ENCODE measurements around the gene CCDC57. TPM values are rescaled to one million over a fixed set of nuclear protein-coding genes. Genes with fewer than 3 reads are reported as not detected.
"Not testable (repeated sequence)": the region's sequence is repeated elsewhere in the genome, so short reads cannot be mapped to it uniquely, and the experiment has no call there.

Gene CCDC57
- total RNA-seq, 1 experiment from 2014 or later = 8.4 TPM

GRCh38 chr17:82215972-82216300 is 3.3 kb upstream of the CCDC57 start:
- DNase-seq (ENCODE audit: low read depth) = no peak
- in situ Hi-C loops (cut with HindIII; ENCODE audit: low pct_unique_long_range_greater_than_20kb, low sequenced_read_pairs) = no loop called here

DNA sequence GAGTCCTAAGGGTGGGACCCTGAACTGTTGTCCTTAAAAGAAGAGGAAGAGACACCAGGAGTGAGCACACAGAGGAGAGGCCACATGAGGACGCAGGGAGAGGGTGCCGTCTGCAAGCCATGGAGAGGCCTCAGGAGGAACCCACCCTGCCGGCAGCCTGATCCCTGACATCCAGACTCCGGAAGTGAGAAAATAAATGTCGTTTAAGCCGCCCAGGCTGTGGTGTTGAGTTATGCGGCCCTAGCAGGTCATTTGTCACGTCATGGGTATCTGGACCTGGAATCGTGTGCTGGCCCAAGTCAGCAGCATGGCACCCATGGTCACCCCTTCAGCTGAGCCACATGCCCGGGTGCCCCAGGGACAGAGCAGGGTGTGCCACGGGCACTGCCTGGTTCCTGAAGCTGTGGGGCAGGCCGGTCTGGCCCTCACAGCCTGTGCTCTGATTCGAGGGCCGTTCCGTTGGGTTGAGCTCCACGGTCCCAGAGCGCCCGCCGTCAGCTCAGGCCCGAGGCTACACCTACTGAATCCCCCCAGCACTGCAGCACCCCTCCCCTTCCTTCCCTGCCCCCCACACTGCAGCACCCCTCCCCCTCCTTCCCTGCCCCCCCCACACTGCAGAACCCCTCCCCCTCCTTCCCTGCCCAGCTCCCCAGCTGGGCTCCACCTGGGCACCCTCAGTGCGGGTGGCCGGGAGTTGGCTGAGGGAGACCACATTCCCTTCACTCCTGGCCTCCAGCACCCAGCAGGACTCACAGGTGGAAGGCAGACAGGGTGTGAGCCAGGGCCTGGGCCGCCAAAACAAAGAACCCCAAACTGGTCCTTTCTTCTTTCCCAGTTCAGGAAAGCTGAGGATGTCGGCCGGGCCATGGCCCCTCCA is 2.7 kb upstream of the CCDC57 start:
- in situ Hi-C loops (cut with HindIII; ENCODE audit: low pct_unique_long_range_greater_than_20kb, low sequenced_read_pairs) = no loop called here
- peak; percentile 17 for DNase-seq (ENCODE audit: low read depth)

GRCh38 chr17:82214012-82214628 is 1.5 kb upstream of the CCDC57 start:
- no peak for DNase-seq (ENCODE audit: low read depth)

GRCh38 chr17:82213251-82214011 is 789 bp upstream of the CCDC57 start:
- DNase-seq (ENCODE audit: low read depth) = peak; percentile 63

More at GRCh38 chr17:82214012-82214628, 1.5 kb upstream of the CCDC57 start:
- in situ Hi-C loops (cut with HindIII; ENCODE audit: low pct_unique_long_range_greater_than_20kb, low sequenced_read_pairs) = no loop called here

GRCh38 chr17:82210655-82211054 is 2.0 kb downstream of the CCDC57 start:
- DNase-seq (ENCODE audit: low read depth); in situ Hi-C loops (cut with HindIII; ENCODE audit: low pct_unique_long_range_greater_than_20kb, low sequenced_read_pairs): not testable (repeated sequence)

More at GRCh38 chr17:82213251-82214011, 789 bp upstream of the CCDC57 start:
- in situ Hi-C loops (cut with HindIII; ENCODE audit: low pct_unique_long_range_greater_than_20kb, low sequenced_read_pairs) = no loop called here

DNA sequence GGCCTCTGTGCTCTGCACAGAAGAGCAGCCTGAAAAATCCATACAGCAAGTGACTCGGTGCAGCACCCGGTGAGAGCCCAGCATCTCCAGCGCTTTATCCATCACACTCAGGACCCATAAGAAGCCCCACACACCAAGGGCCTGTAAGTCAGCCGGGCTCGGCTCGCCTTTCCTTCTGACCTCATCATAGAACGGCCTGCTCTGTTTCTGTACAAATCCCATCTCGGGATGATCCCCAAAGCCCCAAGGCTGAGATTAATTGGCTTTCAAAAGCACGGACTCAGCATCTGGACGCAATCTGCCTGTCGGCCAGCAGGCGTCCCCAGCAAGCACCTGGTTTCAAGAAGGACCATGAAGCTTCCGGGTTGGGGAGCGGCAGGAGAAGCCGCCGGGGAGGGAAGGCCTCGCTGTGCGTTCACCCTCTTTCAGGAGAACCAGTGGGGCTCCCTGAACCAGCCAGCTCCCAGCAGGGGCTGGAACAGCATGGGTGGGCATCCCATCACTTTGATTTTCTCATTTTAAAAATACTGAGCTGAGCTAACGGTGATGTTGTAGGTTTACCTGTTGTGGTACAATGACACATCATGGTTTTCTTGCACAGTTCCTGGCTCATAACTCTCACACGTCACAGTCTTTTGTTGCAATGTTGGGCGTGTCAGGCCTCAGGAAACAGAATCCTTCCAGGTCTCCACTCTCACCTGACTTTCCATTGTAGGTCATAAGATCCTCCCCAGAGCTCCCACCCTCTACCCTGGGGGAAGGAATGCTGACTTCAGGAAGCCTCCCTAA is 6.7 kb downstream of the CCDC57 start:
- peak; percentile 89 for DNase-seq (ENCODE audit: low read depth)
- in situ Hi-C loops (cut with HindIII; ENCODE audit: low pct_unique_long_range_greater_than_20kb, low sequenced_read_pairs) = loop anchor here (10.0 kb wide), 1 partner anchor 71 kb away; no protein-coding TSS in a partner anchor

DNA sequence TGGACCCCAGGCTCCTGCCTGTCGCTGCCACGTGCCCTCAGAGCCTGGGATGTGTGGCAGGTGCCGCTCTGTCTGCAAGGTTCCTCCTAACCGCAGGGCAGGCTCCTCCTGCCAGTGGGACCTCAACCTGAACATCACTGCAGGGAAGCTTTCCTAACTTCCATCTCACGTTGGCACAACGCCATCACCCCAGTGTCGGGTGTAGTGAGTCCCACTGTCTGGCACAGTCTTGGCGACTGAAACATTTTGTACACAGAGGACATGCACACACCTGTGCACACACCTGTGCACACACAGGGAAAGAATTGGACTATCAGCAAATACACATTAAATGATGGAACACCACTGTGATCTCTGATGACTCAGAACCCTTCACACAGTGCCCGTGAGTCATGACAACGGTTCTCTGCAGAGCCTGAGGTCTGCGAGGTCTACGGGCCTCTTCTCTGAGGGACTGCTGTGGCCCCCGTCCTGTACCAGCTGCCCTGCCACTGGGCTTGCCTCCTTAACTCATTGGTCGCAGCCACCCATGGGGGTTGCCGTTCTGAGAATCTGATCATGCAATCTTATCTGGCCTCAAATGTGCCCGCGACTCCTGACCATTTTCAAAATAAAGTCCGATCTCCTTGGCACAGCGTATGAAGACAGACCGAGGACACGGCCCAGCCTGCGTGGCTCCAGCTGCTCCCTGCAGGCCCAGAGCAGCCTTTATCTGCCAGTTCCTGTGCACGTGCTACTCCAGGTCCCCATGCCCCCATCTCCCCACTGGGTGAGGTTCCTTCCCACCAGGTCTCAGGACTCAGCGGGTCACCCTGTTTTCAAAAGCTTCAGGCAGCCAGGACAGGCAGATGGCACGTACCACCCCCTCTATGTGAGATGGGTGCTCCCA is 7.6 kb downstream of the CCDC57 start:
- peak; percentile 65 for DNase-seq (ENCODE audit: low read depth)
- in situ Hi-C loops (cut with HindIII; ENCODE audit: low pct_unique_long_range_greater_than_20kb, low sequenced_read_pairs) = loop anchor here (10.0 kb wide), 1 partner anchor 70 kb away; no protein-coding TSS in a partner anchor

DNA sequence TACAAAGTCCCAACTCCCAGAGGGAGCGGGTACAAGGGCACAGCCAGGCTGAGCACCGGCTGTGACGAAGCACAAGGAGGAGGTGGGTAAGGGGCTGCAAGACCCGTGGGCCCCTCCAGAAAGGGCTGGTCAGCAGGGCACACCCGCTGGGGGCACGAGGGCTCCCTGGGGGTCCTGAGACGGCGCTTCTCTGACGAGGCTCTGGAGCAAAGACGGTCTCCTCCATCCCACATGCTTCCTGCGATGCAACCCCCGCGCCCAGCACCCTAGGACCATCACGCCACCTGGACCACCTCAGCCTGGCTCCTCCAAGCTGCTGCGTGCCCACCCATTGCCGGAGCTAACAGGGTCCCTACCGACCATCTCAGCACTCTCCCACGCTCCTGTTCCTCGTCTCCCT is 8.7 kb downstream of the CCDC57 start:
- in situ Hi-C loops (cut with HindIII; ENCODE audit: low pct_unique_long_range_greater_than_20kb, low sequenced_read_pairs) = loop anchor here (10.0 kb wide), 1 partner anchor 69 kb away; no protein-coding TSS in a partner anchor
- DNase-seq (ENCODE audit: low read depth) = no peak

DNA sequence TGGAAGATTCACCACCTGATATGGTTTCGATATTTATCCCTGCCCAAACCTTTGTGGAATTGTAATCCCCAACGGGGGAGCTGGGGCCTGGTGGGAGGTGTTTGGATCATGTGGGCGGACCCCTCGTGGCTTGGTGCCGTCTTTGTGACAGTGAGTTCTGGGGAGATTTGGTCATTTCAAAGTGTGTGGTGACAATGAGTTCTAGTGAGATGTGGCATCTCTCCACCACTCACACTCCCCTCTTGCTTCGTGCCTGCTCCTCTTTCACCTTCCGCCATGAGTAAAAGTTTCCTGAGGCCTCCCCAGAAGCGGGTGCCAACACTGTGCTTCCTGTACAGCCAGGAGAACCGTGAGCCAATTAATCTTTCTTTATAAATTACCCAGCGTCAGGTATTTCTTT is 9.7 kb downstream of the CCDC57 start:
- no peak for DNase-seq (ENCODE audit: low read depth)
- in situ Hi-C loops (cut with HindIII; ENCODE audit: low pct_unique_long_range_greater_than_20kb, low sequenced_read_pairs) = loop anchor here (10.0 kb wide), 1 partner anchor 68 kb away; no protein-coding TSS in a partner anchor

DNA sequence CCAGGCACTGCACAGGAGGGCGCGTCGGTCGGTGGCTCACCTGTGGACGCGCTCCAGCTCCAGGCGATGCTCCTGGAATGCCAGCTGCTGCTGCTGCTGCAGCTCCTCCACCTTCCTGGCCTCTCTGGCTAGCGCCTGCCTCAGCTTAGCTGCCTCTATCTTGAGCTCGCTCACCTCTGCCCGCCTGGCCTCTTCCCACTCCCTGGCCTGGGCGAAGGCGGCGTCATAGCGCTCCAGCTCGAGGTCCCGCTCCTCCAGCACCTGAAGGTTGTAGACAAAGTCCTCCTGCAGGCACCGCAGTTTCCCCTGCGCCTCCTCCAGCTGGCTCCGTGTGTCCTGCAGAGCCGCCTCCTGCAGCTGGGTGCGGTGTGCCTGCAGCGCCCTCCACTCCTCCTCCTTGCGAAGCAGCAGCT is 11.1 kb downstream of the CCDC57 start:
- in situ Hi-C loops (cut with HindIII; ENCODE audit: low pct_unique_long_range_greater_than_20kb, low sequenced_read_pairs) = loop anchor here (10.0 kb wide), 1 partner anchor 67 kb away; no protein-coding TSS in a partner anchor
- DNase-seq (ENCODE audit: low read depth) = no peak

- no peak for DNase-seq (ENCODE audit: low read depth)
- in situ Hi-C loops (cut with HindIII; ENCODE audit: low pct_unique_long_range_greater_than_20kb, low sequenced_read_pairs) = loop anchor here (10.0 kb wide), 1 partner anchor 66 kb away; no protein-coding TSS in a partner anchor
Observed at GRCh38 chr17:82200743-82201497, 11.7 kb downstream of the CCDC57 start.

GRCh38 chr17:82200135-82200534 is 12.5 kb downstream of the CCDC57 start:
- no peak for DNase-seq (ENCODE audit: low read depth)
- in situ Hi-C loops (cut with HindIII; ENCODE audit: low pct_unique_long_range_greater_than_20kb, low sequenced_read_pairs) = loop anchor here (10.0 kb wide), 1 partner anchor 65 kb away; no protein-coding TSS in a partner anchor

- in situ Hi-C loops (cut with HindIII; ENCODE audit: low pct_unique_long_range_greater_than_20kb, low sequenced_read_pairs) = no loop called here
- no peak for DNase-seq (ENCODE audit: low read depth)
Observed at GRCh38 chr17:82199496-82199895, 13.1 kb downstream of the CCDC57 start.

GRCh38 chr17:82198092-82198491 is 14.6 kb downstream of the CCDC57 start:
- in situ Hi-C loops (cut with HindIII; ENCODE audit: low pct_unique_long_range_greater_than_20kb, low sequenced_read_pairs) = no loop called here
- DNase-seq (ENCODE audit: low read depth) = no peak

GRCh38 chr17:82195675-82196672 is 16.7 kb downstream of the CCDC57 start:
- in situ Hi-C loops (cut with HindIII; ENCODE audit: low pct_unique_long_range_greater_than_20kb, low sequenced_read_pairs) = no loop called here
- DNase-seq (ENCODE audit: low read depth) = no peak
